GM12892 (cell line): Measurements from ENCODE around the gene BRICD5.

Source experiments
- POLR2A ChIP-seq: IDR thresholded peaks from 2 replicates; pipeline ENCODE4 v1.6.1; 2011; ENCODE audit warnings: low read depth, low read length, control low read depth
- POLR2AphosphoS5 ChIP-seq: IDR thresholded peaks from 2 replicates; pipeline ENCODE4 v1.6.1; 2011; ENCODE audit warnings: low read depth, low read length, control low read depth
- TAF1 ChIP-seq: IDR thresholded peaks from 2 replicates; pipeline ENCODE4 v1.6.1; 2011; ENCODE audit warnings: low read depth, mild to moderate bottlenecking, control low read depth, low read length, borderline replicate concordance

DNA sequence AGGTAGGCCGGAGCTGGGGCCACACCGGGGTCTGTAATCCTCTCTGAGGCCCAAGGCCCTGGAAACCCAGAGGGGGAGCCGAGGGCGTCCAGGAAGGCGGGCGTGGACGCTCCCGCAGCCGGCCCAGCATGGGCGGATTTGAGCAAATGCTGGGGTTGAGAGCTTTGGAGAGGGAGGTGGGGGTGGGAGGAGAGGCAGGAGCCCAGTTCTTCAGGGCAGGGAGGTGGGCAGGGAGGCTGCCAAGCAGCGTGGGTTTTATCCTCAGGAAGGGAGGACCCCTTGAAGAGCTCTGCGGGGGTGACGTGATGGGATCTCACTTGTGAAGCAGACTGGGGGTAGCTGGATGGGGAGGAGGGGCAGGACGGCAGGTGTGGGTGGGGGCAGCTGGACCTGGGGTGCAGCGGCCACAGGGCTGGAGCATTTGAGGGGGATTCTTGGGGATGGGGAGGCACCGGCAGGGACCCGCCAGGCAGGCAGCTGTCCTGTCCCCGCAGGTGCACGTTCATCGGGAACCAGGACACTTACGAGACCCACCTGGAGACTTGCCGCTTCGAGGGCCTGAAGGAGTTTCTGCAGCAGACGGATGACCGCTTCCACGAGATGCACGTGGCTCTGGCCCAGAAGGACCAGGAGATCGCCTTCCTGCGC lies 37.9 kb downstream of the BRICD5 start:
- TF ChIP-seq POLR2AphosphoS5 (no peak), POLR2A (no peak), TAF1 (no peak)
